Middle frontal gyrus (tissue), 1 donor: ENCODE results near the gene KRTAP5-6.
A peak's percentile ranks its signal among the peaks of the same experiment; 100 is the strongest.
"Not testable (repeated sequence)": the region's sequence is repeated elsewhere in the genome, so short reads cannot be mapped to it uniquely, and the experiment has no call there.

Experiments
- DNase-seq: peaks from one replicate; pipeline ENCODE4 v3.0.0-alpha.2; 2015; ENCODE audit warnings: low spot score; ENCODE audit errors: extremely low spot score

Gene KRTAP5-6

GRCh38 chr11:1683216-1683615 is 13.8 kb upstream of the KRTAP5-6 start:
- DNase-seq = not testable (repeated sequence)

GRCh38 chr11:1683904-1684572 is 13.0 kb upstream of the KRTAP5-6 start:
- DNase-seq = not testable (repeated sequence)

GRCh38 chr11:1684886-1685874 is 11.8 kb upstream of the KRTAP5-6 start:
- DNase-seq = not testable (repeated sequence)

GRCh38 chr11:1686220-1686619 is 10.8 kb upstream of the KRTAP5-6 start:
- DNase-seq = not testable (repeated sequence)

- DNase-seq = not testable (repeated sequence)
These were observed 8.6 kb upstream of the KRTAP5-6 start for GRCh38 chr11:1688336-1688947.

GRCh38 chr11:1689250-1690166 is 7.5 kb upstream of the KRTAP5-6 start:
- not testable (repeated sequence) for DNase-seq

- no peak for DNase-seq
These were observed 6.6 kb upstream of the KRTAP5-6 start for GRCh38 chr11:1690167-1691025.

GRCh38 chr11:1691026-1691877 is 5.7 kb upstream of the KRTAP5-6 start:
- DNase-seq = no peak

GRCh38 chr11:1691878-1692707 is 4.9 kb upstream of the KRTAP5-6 start:
- no peak for DNase-seq

GRCh38 chr11:1692708-1693326 is 4.2 kb upstream of the KRTAP5-6 start:
- DNase-seq = no peak

GRCh38 chr11:1693327-1694063 is 3.5 kb upstream of the KRTAP5-6 start:
- DNase-seq = peak; percentile 27

GRCh38 chr11:1694064-1694845 is 2.7 kb upstream of the KRTAP5-6 start:
- peak; percentile 82 for DNase-seq

- DNase-seq = no peak
These were observed 2.0 kb upstream of the KRTAP5-6 start for GRCh38 chr11:1694846-1695547.

GRCh38 chr11:1695548-1696108 is 1.4 kb upstream of the KRTAP5-6 start:
- DNase-seq = no peak

- no peak for DNase-seq
These were observed 2.8 kb downstream of the KRTAP5-6 start for GRCh38 chr11:1699771-1700170.
